CD4-positive, alpha-beta T cell treated with Interleukin-12 subunit alpha and Interleukin-12 subunit beta, for 1 hour (primary cell): ENCODE results near the gene TRAP1.
A peak's percentile ranks its signal among the peaks of the same experiment; 100 is the strongest.

Source experiments
- DNase-seq: peaks from one replicate; pipeline ENCODE4 v3.0.0-alpha.2; 2020

Gene TRAP1

GRCh38 chr16:3717235-3718018 lies at the start of gene TRAP1:
TSS of gene TRAP1 (minus strand) at chr16:3717524. CDS start at chr16:3717508, 16 bp downstream.
- DNase-seq, result peak; percentile 94

- no peak for DNase-seq
Observed at GRCh38 chr16:3766177-3766576, 48.9 kb upstream of the TRAP1 start.

GRCh38 chr16:3764409-3764808 lies 47.1 kb upstream of the TRAP1 start:
- no peak for DNase-seq

GRCh38 chr16:3762107-3762750 lies 44.9 kb upstream of the TRAP1 start:
- DNase-seq, result no peak

- DNase-seq, result no peak
Observed at GRCh38 chr16:3761375-3762106, 44.2 kb upstream of the TRAP1 start.

GRCh38 chr16:3760518-3760917 lies 43.2 kb upstream of the TRAP1 start:
- no peak for DNase-seq

- DNase-seq, result no peak
Observed at GRCh38 chr16:3759736-3760135, 42.4 kb upstream of the TRAP1 start.

- DNase-seq, result no peak
Observed at GRCh38 chr16:3756113-3756512, 38.8 kb upstream of the TRAP1 start.

GRCh38 chr16:3755249-3755648 lies 37.9 kb upstream of the TRAP1 start:
- DNase-seq, result no peak

- no peak for DNase-seq
Observed at GRCh38 chr16:3754772-3755171, 37.4 kb upstream of the TRAP1 start.

- no peak for DNase-seq
Observed at GRCh38 chr16:3754081-3754703, 36.9 kb upstream of the TRAP1 start.

- no peak for DNase-seq
Observed at GRCh38 chr16:3752984-3753383, 35.7 kb upstream of the TRAP1 start.

GRCh38 chr16:3751878-3752277 lies 34.6 kb upstream of the TRAP1 start:
- DNase-seq, result no peak

GRCh38 chr16:3748307-3748706 lies 31.0 kb upstream of the TRAP1 start:
- DNase-seq, result no peak

- DNase-seq, result no peak
Observed at GRCh38 chr16:3745751-3746355, 28.5 kb upstream of the TRAP1 start.

- DNase-seq, result no peak
Observed at GRCh38 chr16:3744018-3744417, 26.7 kb upstream of the TRAP1 start.

GRCh38 chr16:3740934-3741333 lies 23.6 kb upstream of the TRAP1 start:
- no peak for DNase-seq

- no peak for DNase-seq
Observed at GRCh38 chr16:3740186-3740585, 22.9 kb upstream of the TRAP1 start.

GRCh38 chr16:3739636-3740035 lies 22.3 kb upstream of the TRAP1 start:
- no peak for DNase-seq

GRCh38 chr16:3738541-3738940 lies 21.2 kb upstream of the TRAP1 start:
- DNase-seq, result no peak

GRCh38 chr16:3738128-3738527 lies 20.8 kb upstream of the TRAP1 start:
- no peak for DNase-seq

- DNase-seq, result no peak
Observed at GRCh38 chr16:3737181-3737580, 19.9 kb upstream of the TRAP1 start.

- no peak for DNase-seq
Observed at GRCh38 chr16:3736116-3736515, 18.8 kb upstream of the TRAP1 start.
